GM21360 (cell line): ENCODE measurements around the gene P2RY6.

ENCODE experiments used
- ATAC-seq: cut with Tn5 transposase; IDR thresholded peaks from one replicate; pipeline ENCODE4 v1.9.1; 2021; ENCODE audit warnings: mild to moderate bottlenecking, moderate library complexity; ENCODE audit not compliant: unreplicated experiment

P2RY6 gene

DNA sequence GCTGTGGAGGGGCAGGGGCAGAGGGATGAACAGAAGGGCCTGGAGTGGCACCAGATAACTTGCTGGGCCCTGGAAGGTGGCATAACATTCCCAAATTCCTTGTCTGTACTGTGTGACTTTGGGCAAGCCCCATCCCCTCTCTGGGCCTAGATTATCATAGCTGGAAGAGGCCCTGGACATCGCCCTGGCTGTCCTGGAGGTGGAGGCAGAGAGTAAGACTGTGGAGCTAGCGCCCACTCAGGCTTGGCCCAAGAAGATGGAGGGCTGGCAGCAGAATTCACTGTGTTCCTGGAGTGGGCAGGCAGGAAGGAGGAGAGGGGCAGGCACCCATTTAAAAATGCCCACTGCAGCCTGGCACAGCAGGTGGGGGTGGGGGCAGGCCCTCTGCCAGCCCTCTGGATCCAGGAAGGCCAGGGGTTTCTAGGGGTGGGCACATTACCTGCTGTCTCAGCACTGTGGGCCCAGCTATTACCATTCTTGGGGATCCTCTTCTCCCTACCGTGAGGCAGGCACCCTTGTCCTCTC, 58.5 kb downstream of the P2RY6 start:
- no peak for ATAC-seq

GRCh38 chr11:73331138-73331916, 59.2 kb downstream of the P2RY6 start:
- ATAC-seq, result no peak

GRCh38 chr11:73333173-73333572, 61.0 kb downstream of the P2RY6 start:
- no peak for ATAC-seq

DNA sequence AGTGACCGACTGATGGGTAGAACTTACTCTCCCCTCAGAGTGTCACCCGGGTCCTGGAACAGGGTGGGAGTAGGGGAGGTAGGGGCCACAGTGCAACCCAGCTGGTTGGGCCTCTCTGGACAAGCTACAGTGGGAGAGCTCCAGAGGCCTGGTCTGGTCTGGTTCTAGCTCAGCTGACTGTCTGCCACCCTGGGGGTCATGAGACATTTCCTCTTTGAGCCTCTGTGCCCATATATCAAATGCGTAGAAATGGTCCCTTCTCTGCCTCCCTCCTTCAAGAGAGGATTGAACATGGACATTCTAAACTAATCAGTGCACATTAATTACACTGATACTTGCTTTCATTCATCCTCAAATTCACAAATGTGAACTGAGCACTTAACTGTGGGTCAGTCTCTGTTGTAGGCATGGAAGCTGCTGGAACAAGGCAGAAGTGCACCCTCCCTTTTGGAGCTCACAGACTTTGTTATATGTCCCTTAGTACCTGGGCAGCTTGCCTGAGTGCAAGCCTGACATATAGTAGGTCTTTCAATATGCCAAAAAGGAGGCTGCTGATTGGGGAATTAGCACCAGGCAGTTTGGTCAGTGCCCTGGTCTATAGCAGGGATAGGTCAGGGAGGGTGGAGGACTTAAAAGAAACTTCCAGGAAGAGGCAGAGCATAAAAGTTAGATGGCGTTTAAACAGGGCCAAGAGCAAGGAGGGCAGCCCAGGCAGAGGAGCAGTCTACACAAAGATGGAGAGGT, 61.7 kb downstream of the P2RY6 start:
- ATAC-seq, result no peak

DNA sequence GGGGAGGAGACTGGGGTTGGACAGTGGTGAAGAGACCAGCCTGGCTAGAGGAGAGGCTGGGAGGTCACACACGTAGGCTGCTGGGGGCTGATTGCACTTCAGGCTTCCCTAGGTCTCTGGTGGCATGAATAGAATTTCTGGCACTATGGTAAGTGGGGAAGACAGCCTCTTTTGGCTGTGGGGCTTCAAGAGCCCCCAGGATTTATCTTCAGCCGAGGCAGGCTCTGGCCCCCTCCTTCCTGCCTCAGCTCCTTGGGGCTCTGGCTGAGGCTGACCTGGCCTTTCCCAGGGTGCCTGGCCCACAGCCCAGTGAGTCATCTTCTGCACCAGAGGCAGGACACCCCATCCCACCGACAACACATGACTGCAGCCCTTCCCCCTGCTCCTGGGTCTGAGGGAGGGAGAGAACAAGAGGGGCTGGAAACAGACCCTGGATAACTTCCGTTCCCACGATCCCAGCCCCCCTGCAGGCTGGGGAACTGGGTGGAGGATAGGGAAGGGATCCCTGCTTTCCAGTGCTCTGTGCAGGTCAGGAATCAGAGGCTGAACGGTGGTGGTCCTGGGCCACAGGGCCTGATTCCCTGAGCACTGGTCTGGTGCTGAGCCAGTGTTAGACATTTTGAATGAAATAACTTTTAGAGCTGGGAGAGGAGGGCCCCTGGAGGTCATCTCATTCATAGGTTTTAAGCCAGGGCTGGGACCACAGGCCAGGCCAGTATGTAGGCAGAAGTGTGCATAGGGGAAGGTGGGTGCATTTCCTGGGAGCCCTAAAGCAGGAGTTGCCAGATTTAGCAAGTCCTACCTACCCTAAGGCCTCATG, 62.5 kb downstream of the P2RY6 start:
- no peak for ATAC-seq

DNA sequence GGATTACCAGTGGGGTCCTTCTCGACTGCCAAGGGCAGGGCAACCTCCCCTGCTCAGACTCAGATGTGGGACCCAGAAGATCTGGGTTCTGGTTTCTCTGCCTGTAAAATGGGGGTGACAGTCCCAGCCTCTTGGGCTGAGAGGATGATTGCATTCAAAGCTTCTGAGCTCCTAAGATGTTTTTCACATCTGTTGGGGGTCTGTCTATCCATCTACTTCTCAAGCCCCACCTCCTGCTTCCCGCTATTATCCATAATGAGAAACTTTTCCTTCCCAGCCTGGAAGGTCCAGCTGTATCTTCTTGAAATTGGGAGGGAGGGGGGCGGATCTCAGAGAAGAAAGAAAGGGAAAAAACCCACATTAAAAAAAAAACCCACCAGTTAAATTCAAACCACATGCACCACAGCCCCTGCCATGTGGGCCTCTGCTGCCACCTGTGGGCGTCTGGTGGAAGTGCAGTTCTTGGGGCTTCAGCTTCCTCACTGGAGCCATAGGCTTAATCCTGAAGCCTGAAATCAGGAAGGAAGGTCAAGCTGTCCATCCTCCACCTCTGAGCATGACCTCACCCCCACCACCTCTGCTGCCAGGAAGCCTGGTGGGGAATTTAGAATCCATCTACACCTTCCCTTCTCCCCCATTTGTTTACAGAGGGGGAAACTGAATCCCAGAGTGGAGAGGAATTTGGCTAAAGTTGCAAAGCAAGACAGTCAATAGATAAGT, 63.2 kb downstream of the P2RY6 start:
- no peak for ATAC-seq

GRCh38 chr11:73337846-73338245, 65.7 kb downstream of the P2RY6 start:
- no peak for ATAC-seq

- no peak for ATAC-seq
These were observed 66.1 kb downstream of the P2RY6 start for GRCh38 chr11:73338279-73338678.

DNA sequence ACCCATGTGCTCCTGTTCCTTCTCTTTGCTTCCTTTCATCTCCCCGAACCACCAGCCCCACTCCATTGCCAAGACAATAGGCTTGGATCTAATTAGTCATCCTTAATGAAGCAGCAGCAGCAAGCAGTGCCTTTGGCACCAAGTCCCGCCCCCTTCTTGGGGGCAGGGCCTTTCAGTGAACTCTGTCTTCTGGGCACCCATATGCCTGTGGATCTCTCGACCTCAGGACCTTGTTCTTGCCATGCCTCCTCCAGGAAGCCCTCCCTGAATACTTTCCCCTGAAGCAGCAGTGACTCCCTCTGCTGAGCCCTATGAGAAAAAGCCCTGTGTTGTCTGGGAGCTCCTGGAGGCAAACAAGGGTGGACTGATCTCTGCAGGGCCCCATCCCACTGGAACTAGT, 68.0 kb downstream of the P2RY6 start:
- ATAC-seq, result no peak

- ATAC-seq, result no peak
These were observed 70.5 kb downstream of the P2RY6 start for GRCh38 chr11:73342633-73343032.

DNA sequence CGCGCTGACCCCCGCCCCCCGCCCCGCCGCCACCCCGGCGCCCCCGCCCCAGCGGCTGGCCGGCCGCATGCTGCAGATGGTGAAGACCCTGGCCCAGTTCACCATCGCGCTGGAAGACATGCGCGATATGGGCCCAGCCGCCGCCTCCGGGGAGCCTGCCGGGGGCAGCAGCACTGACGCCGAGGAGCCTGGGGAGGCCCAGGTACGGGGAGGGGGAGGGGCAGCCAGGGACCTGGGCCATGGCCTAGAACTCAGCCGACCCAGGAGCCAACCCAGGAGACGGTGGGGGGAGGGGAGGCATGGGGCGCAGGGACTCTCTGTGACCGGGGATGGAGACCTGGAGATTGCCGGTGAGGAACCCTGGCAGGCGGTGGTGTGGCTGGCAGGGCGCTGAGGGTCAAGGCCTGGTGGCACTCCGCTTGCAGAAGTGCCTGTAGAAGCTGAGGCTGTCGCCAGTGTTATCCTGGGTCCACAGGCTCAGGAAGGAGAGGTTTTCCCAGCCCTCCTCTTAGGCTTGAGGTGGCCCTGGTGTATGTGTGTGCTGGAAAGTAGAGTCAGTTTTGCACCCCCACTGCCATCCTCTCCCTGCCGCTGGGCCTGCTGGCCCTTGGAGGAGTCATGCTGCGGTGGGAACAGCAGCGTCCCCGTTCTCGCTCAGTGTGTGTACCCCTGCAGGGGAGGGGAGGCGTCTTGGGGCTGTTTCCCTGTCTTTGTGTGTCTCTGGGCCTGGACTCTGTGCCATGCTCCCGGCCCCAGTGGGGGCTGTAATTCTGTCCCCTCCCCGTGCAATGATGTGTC, 71.1 kb downstream of the P2RY6 start:
- no peak for ATAC-seq

DNA sequence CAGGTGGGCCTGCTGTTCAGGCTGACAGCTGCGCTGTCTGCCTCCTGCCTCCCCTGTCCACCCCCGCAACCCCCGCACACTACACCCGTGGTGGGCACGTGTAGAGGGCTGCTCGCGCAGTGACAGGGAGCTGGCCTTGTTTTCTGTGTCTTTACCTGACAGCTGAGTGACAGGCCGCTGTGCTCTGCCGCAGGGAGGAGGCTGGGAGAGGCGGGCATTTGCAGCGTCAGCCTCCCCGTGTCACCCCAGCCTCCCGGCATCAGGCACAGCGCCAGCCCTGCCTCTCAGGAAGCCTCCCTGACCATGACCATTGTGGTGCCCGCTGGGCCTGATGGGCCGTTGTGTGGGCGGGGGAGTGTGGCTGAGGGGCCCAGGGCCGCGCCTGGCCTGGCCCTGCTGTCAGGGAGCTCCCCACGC, 72.1 kb downstream of the P2RY6 start:
- no peak for ATAC-seq

DNA sequence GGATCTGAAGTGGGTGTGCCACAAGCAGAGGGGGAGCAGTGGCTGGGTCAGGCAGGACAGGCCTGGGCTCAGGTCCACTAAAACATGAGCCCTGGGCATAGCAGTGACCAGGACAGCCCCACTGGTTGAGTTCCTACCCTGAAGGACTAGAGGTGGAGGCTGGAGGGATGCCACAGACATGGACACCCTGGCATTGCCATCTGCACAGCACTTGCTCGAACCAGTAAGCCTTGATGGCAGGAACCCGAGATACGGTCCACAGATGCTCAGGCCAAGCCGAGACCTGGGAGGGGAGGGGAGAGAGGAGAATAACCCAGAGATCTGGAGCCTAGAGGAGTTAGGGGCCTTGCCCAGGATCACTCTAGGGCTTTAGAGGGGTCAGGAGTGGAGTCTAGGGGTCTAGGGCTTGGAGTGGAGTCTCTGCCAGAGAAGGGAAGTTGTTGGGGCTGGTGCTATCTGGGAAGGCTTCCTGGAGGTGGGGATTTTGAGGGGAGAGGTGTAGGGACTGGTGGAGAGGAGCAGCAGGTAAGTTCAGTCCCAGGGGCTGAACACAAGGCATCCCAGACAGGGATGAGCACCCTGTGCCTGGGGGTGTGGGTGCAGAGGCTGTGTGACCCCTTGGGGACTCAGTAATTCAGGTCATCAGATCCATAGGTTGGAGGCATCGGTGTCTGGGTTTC, 73.5 kb downstream of the P2RY6 start:
- no peak for ATAC-seq

- no peak for ATAC-seq
These were observed 74.2 kb downstream of the P2RY6 start for GRCh38 chr11:73346186-73346935.

DNA sequence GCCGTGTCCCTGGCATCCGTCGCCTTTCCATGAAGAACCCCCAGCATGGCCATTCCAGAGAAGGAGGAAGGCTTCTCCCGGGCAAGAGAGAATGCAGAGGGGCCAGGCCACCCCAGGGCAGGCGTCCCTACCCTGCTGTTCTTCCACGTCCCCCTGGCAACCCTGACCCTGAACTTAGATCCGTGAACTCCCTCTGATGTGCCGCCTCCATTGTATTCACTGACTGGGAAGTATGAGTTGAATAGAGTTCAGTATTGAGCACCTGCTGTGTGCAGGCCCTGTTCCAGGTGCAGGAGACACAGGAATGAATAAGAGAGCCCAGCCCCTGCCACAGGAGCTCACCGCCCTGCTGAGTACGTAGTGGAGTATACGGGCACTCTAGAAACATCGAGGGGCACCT, 74.9 kb downstream of the P2RY6 start:
- ATAC-seq, result no peak
